ENCODE measurements around the gene SDHB. TPM values are rescaled to one million over a fixed set of nuclear protein-coding genes. Genes with fewer than 3 reads are reported as not detected.

Gene SDHB
- total and polyA plus RNA-seq, 2 of the 13 experiments (the other 11 are each of a cell fraction or from before 2014, with no cell fraction given) = 136 to 142 TPM

GRCh38 chr1:17099616-17100340 lies 45.9 kb upstream of the SDHB start (continued):
- no peak for TF ChIP-seq AFF4 (CRISPR knock-in tag; IDR thresholded peaks at IDR 0.05)
- TF ChIP-seq HOXA9 (CRISPR knock-in tag; IDR thresholded peaks at IDR 0.05; ENCODE audit: borderline replicate concordance) = no peak
- no peak for TF ChIP-seq NFKB2 (CRISPR knock-in tag; IDR thresholded peaks at IDR 0.05; ENCODE audit: borderline replicate concordance)
- no peak for TF ChIP-seq CENPBD1 (CRISPR knock-in tag; IDR thresholded peaks at IDR 0.05; ENCODE audit: borderline replicate concordance, low read depth)
- TF ChIP-seq CREM (IDR thresholded peaks at IDR 0.05) = no peak
- TF ChIP-seq CREM (CRISPR knock-in tag; IDR thresholded peaks at IDR 0.05) = no peak
- no peak for TF ChIP-seq SRSF1 (optimal IDR thresholded peaks at IDR 0.05; ENCODE audit: low read depth, low read length)
- TF ChIP-seq MTF1 (CRISPR knock-in tag; IDR thresholded peaks at IDR 0.05) = no peak
- TF ChIP-seq ZNF143 (CRISPR knock-in tag; IDR thresholded peaks at IDR 0.05) = no peak
- TF ChIP-seq ZNF577 (CRISPR knock-in tag; IDR thresholded peaks at IDR 0.05; ENCODE audit: borderline replicate concordance, low read depth) = no peak

Measured in HepG2 (cell line).